ENCODE measurements around the gene CEACAM7.
"Not testable (repeated sequence)": the region's sequence is repeated elsewhere in the genome, so short reads cannot be mapped to it uniquely, and the experiment has no call there.

The CEACAM7 gene

GRCh38 chr19:41687419-41687818 is 651 bp downstream of the CEACAM7 start:
- no peak for TF ChIP-seq CTCF (conservative IDR thresholded peaks at IDR 0.05; ENCODE audit: low read length)
- DNase-seq (ENCODE audit: low read depth) = no peak
- no peak overlapping the region for H3K4me3 ChIP-seq (ENCODE audit: low read length)

- no peak for DNase-seq (ENCODE audit: low read depth)
- TF ChIP-seq CTCF (conservative IDR thresholded peaks at IDR 0.05; ENCODE audit: low read length) = no peak
- no peak overlapping the region for H3K4me3 ChIP-seq (ENCODE audit: low read length)
Observed at GRCh38 chr19:41682437-41682836, 5.6 kb downstream of the CEACAM7 start.

GRCh38 chr19:41671486-41671885 is 16.6 kb downstream of the CEACAM7 start:
- DNase-seq (ENCODE audit: low read depth) = no peak
- TF ChIP-seq CTCF (conservative IDR thresholded peaks at IDR 0.05; ENCODE audit: low read length) = no peak
- no peak overlapping the region for H3K4me3 ChIP-seq (ENCODE audit: low read length)

GRCh38 chr19:41670755-41671154 is 17.3 kb downstream of the CEACAM7 start:
- TF ChIP-seq CTCF (conservative IDR thresholded peaks at IDR 0.05; ENCODE audit: low read length) = no peak
- DNase-seq (ENCODE audit: low read depth) = no peak
- no peak overlapping the region for H3K4me3 ChIP-seq (ENCODE audit: low read length)

- no peak overlapping the region for H3K4me3 ChIP-seq (ENCODE audit: low read length)
- no peak for TF ChIP-seq CTCF (conservative IDR thresholded peaks at IDR 0.05; ENCODE audit: low read length)
- DNase-seq (ENCODE audit: low read depth) = no peak
Observed at GRCh38 chr19:41668315-41668714, 19.8 kb downstream of the CEACAM7 start.

GRCh38 chr19:41666075-41666474 is 22.0 kb downstream of the CEACAM7 start:
- DNase-seq (ENCODE audit: low read depth) = no peak
- no peak overlapping the region for H3K4me3 ChIP-seq (ENCODE audit: low read length)
- TF ChIP-seq CTCF (conservative IDR thresholded peaks at IDR 0.05; ENCODE audit: low read length) = no peak

- DNase-seq (ENCODE audit: low read depth) = no peak
- no peak for TF ChIP-seq CTCF (conservative IDR thresholded peaks at IDR 0.05; ENCODE audit: low read length)
- H3K4me3 ChIP-seq (ENCODE audit: low read length) = no peak overlapping the region
Observed at GRCh38 chr19:41657157-41657556, 30.9 kb downstream of the CEACAM7 start.

- not testable (repeated sequence) for DNase-seq (ENCODE audit: low read depth)
Observed at GRCh38 chr19:41656756-41657155, 31.3 kb downstream of the CEACAM7 start.

More at GRCh38 chr19:41656756-41657155, 31.3 kb downstream of the CEACAM7 start:
- H3K4me3 ChIP-seq (ENCODE audit: low read length) = not testable (repeated sequence)
